ENCODE measurements around the gene TRUB1.

The TRUB1 gene

DNA sequence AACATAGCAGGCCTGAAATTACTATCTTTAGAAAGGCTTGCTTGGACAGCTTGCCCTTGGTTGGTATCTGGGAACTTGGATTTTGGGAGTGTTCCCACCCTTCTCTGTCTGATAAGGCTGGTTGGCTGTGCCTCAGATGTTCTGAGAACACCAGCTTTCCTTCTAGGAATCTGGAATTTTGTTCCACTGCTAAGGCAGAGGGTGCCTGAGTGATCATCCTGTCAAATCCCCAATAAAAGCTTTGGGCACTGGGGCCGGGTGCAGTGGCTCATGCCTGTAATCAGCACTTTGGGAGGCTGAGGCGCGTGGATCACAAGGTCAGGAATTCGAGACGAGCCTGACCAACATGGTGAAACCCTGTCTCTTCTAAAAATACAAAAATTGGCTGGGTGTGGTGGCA lies 5.0 kb downstream of the TRUB1 start:
- TF ChIP-seq, protein P1, sequence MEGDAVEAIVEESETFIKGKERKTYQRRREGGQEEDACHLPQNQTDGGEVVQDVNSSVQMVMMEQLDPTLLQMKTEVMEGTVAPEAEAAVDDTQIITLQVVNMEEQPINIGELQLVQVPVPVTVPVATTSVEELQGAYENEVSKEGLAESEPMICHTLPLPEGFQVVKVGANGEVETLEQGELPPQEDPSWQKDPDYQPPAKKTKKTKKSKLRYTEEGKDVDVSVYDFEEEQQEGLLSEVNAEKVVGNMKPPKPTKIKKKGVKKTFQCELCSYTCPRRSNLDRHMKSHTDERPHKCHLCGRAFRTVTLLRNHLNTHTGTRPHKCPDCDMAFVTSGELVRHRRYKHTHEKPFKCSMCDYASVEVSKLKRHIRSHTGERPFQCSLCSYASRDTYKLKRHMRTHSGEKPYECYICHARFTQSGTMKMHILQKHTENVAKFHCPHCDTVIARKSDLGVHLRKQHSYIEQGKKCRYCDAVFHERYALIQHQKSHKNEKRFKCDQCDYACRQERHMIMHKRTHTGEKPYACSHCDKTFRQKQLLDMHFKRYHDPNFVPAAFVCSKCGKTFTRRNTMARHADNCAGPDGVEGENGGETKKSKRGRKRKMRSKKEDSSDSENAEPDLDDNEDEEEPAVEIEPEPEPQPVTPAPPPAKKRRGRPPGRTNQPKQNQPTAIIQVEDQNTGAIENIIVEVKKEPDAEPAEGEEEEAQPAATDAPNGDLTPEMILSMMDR (IDR thresholded peaks at IDR 0.05; ENCODE audit: low read length) = no peak
- TF ChIP-seq EZH2 (optimal IDR thresholded peaks at IDR 0.05; ENCODE audit: low read depth, low read length) = no peak
- TF ChIP-seq EZH2phosphoT487 (IDR thresholded peaks at IDR 0.05; ENCODE audit: low read length) = no peak
- Histone ChIP-seq H2AFZ (ENCODE audit: low read length) (no peak overlapping the region), H3K9me2 (replicated peaks; ENCODE audit: insufficient read depth, low read length) (no peaks in the 10 kb centered on the region), H3F3A (ENCODE audit: insufficient read depth, low read length) (no peaks in the 10 kb centered on the region), H3K9me3 (replicated peaks; ENCODE audit: insufficient read depth, low read length) (no peaks in the 10 kb centered on the region), H3K4me1 (ENCODE audit: low read length) (peaks cover 6% of the 10 kb centered on the region; the same call in 1 of the 2 replicates), H3K4me2 (ENCODE audit: low read depth, low read length) (no peak overlapping the region), H3K79me2 (ENCODE audit: low read length) (peaks cover 50% of the 10 kb centered on the region), H3K4me3 (ENCODE audit: low read length) (no peak overlapping the region), H3K36me3 (replicated peaks; ENCODE audit: insufficient read depth, low read length) (no peaks in the 10 kb centered on the region; the same call in 1 of the 2 replicates), H3K27ac (ENCODE audit: low read length) (no peak overlapping the region), H3K9ac (ENCODE audit: low read length) (no peak overlapping the region), H4K20me1 (ENCODE audit: insufficient read depth, low read length) (no peaks in the 10 kb centered on the region), H3K27me3 (replicated peaks; ENCODE audit: insufficient read depth, low read length) (no peaks in the 10 kb centered on the region)
- no peak for DNase-seq

DNA sequence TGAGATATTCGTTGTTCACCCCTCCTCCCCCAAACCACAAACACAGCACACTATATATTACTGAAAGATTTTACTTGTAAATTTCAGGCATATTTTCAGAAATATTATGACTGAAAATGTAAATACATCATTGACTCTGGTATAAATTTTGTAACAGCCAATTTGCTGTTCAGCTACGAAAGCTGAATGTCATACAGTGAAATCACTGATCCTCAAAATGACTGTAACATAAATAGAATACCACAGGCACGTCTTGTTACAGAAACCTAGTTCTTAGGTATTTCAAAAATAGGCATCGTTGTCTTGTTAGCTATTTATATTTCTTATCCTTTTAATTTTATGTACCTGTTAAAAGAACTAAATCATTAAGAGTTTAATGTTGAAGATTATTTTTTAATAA lies 15.1 kb downstream of the TRUB1 start:
- TF ChIP-seq EZH2 (optimal IDR thresholded peaks at IDR 0.05; ENCODE audit: low read depth, low read length) (no peak), EZH2phosphoT487 (IDR thresholded peaks at IDR 0.05; ENCODE audit: low read length) (no peak)
- TF ChIP-seq, protein P1 (IDR thresholded peaks at IDR 0.05; ENCODE audit: low read length) = no peak
- H3K4me3 ChIP-seq (ENCODE audit: low read length) = no peak overlapping the region
- no peaks in the 10 kb centered on the region for H3K9me2 ChIP-seq (replicated peaks; ENCODE audit: insufficient read depth, low read length)
- no peak overlapping the region for H3K9ac ChIP-seq (ENCODE audit: low read length)
- H3K4me1 ChIP-seq (ENCODE audit: low read length) = peaks cover 12% of the 10 kb centered on the region
- H3K79me2 ChIP-seq (ENCODE audit: low read length) = peaks cover 35% of the 10 kb centered on the region
- no peaks in the 10 kb centered on the region for H3K36me3 ChIP-seq (replicated peaks; ENCODE audit: insufficient read depth, low read length)
- H3K4me2 ChIP-seq (ENCODE audit: low read depth, low read length) = no peak overlapping the region
- no peaks in the 10 kb centered on the region for H3F3A ChIP-seq (ENCODE audit: insufficient read depth, low read length)
- no peaks in the 10 kb centered on the region for H3K27me3 ChIP-seq (replicated peaks; ENCODE audit: insufficient read depth, low read length)
- no peak overlapping the region for H3K27ac ChIP-seq (ENCODE audit: low read length)
- no peaks in the 10 kb centered on the region for H4K20me1 ChIP-seq (ENCODE audit: insufficient read depth, low read length)
- no peaks in the 10 kb centered on the region for H3K9me3 ChIP-seq (replicated peaks; ENCODE audit: insufficient read depth, low read length)
- H2AFZ ChIP-seq (ENCODE audit: low read length) = no peak overlapping the region
- DNase-seq = no peak

DNA sequence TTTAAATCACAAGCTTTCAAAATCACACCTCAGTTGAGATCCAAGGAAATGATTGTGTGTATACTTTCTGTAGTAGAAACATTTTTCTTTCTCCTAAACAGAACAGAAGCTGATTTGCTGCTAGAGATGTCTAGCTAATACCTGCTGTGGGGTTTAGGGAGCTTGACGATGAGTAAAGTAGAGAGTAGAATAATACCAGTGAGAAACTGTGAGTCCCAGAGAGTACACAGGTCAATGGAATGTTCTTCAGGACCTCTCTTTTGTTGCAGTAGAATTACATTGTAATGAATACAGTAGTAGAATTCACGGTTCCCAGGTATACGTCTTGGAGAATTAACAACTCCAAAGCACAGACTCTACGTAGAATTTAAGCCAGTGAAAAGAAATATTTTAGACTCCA lies 18.0 kb downstream of the TRUB1 start:
- Histone ChIP-seq H3K4me3 (ENCODE audit: low read length) (no peak overlapping the region), H3F3A (ENCODE audit: insufficient read depth, low read length) (no peaks in the 10 kb centered on the region), H3K79me2 (ENCODE audit: low read length) (peaks cover 18% of the 10 kb centered on the region), H3K9me3 (replicated peaks; ENCODE audit: insufficient read depth, low read length) (no peaks in the 10 kb centered on the region), H3K9me2 (replicated peaks; ENCODE audit: insufficient read depth, low read length) (no peaks in the 10 kb centered on the region), H3K36me3 (replicated peaks; ENCODE audit: insufficient read depth, low read length) (no peaks in the 10 kb centered on the region), H2AFZ (ENCODE audit: low read length) (no peak overlapping the region), H3K27me3 (replicated peaks; ENCODE audit: insufficient read depth, low read length) (no peaks in the 10 kb centered on the region), H4K20me1 (ENCODE audit: insufficient read depth, low read length) (no peaks in the 10 kb centered on the region), H3K4me2 (ENCODE audit: low read depth, low read length) (peak overlapping the region; percentile 5; the same call in 1 of the 2 replicates), H3K4me1 (ENCODE audit: low read length) (peaks cover 12% of the 10 kb centered on the region), H3K27ac (ENCODE audit: low read length) (no peak overlapping the region), H3K9ac (ENCODE audit: low read length) (no peak overlapping the region)
- TF ChIP-seq, protein P1 (IDR thresholded peaks at IDR 0.05; ENCODE audit: low read length) = no peak
- no peak for TF ChIP-seq EZH2phosphoT487 (IDR thresholded peaks at IDR 0.05; ENCODE audit: low read length)
- TF ChIP-seq EZH2 (optimal IDR thresholded peaks at IDR 0.05; ENCODE audit: low read depth, low read length) = no peak
- DNase-seq = no peak
